Upper lobe of left lung (tissue), 6 donors: ENCODE results near the gene ACOXL. TPM values are rescaled to one million over a fixed set of nuclear protein-coding genes. Genes with fewer than 3 reads are reported as not detected.

ENCODE experiments used
- ATAC-seq, 2 donors: fragments of 200-7000 bp; cut with Tn5 transposase; one replicate each; pipeline ENCODE4 v1.9.1; 2022; ENCODE audit warnings: mild to moderate bottlenecking in 2 of 2, moderate library complexity in 2 of 2; ENCODE audit not compliant: low FRiP score in 2 of 2
- DNase-seq, 2 donors: peaks; one replicate each; pipeline ENCODE4 v3.0.0-alpha.2; 2019 to 2020
- H3K27ac ChIP-seq, 4 donors: fragments of 200-600 bp; sonication (generic); one replicate each; pipeline ENCODE4 v1.5.1; 2016 to 2019
- H3K27me3 ChIP-seq, 4 donors: fragments of 200-600 bp; sonication (generic); one replicate each; pipeline ENCODE4 v1.5.1; 2017 to 2019
- H3K36me3 ChIP-seq, 4 donors: fragments of 200-600 bp; sonication (generic); one replicate each; pipeline ENCODE4 v1.5.1; 2016 to 2019
- H3K4me1 ChIP-seq, 4 donors: fragments of 200-600 bp; sonication (generic); one replicate each; pipeline ENCODE4 v1.5.1; 2018 to 2019
- H3K4me3 ChIP-seq, 4 donors: fragments of 200-600 bp; sonication (generic); one replicate each; pipeline ENCODE4 v1.5.1; 2017 to 2019; ENCODE audit warnings: mild to moderate bottlenecking in 2 of 4, moderate library complexity in 1 of 4
- H3K9me3 ChIP-seq, 4 donors: fragments of 200-600 bp; sonication (generic); one replicate each; pipeline ENCODE4 v1.5.1; 2018 to 2019
- EP300 ChIP-seq, 4 donors: sonication (generic); formaldehyde crosslinking; IDR thresholded peaks; one replicate each; pipeline ENCODE4 v1.5.1; 2017; ENCODE audit warnings: antibody characterized with exemption in 4 of 4, control low read depth in 2 of 4
- POLR2A ChIP-seq, 4 donors: fragments of 450-650 bp; IDR thresholded peaks; one replicate each; pipeline ENCODE4 v1.5.1; 2016 to 2017; ENCODE audit warnings: antibody characterized with exemption in 4 of 4, mild to moderate bottlenecking in 2 of 4
- POLR2AphosphoS5 ChIP-seq, 2 donors: sonication (generic); formaldehyde crosslinking; IDR thresholded peaks; one replicate each; pipeline ENCODE4 v1.5.1; 2017; ENCODE audit warnings: antibody characterized with exemption in 2 of 2
- WGBS, 2 donors: methylation state at CpG; one replicate each; pipeline ENCODE4 v1.1.5; 2017 to 2018; 5-methylcytosine and 5-hydroxymethylcytosine counted together
- total RNA-seq, 6 donors: library from RNA; depleted of rRNA in 4 of 6; stranded (reverse); fragments of >200 nt in 4 of 6; gene quantifications; one replicate each; pipeline versions ENCODE4 v1.1.0 to v1.2.1, GENCODE V29; 2016 to 2021
- TF ChIP-seq, protein P1 (sequence below), 6 experiments: fragments of 450-650 bp in 4 of 6; fragments of 200-600 bp in 2 of 6; sonication (generic) in 2 of 6; IDR thresholded peaks; one replicate each; pipeline ENCODE4 v1.5.1; 2016 to 2019; ENCODE audit warnings: antibody characterized with exemption in 6 of 6
- donor health status: DM: no; HTN: no; CAD: no; lungs with moderate emphysema.
- donor health status: DM: no; HTN: yes; CAD: no; lungs with severe emphysema.

The ACOXL gene
- total RNA-seq, 6 donors from 2014 or later = 30.2 to 128 (median 38.0) TPM

DNA sequence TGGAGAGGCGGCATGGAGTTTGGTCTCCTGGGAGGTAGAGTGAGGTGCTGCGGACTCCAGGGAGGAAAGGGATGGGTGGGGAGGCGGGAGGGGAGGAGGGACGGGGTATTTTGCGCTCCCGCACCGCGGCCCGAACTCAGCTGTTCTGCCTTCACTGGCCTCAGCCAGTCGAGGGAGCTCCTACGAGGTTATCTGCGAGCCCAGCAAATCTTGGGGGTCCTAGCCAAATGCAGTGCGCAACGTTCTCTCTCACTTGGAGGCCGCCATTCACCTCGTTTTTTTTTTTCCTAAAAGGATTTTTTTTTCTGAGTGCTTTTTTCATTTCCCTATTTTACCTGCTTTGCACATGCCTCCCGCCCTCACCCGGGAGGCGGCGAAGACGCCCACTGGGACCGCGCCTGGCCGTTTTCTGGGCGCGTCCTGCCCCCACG, 387.5 kb downstream of the ACOXL start:
- Histone ChIP-seq H3K4me3 (peak overlapping the region; percentile 25 to 92 (median 78)), H3K9me3 (no peaks in the 10 kb centered on the region), H3K4me1 (peaks cover 27 to 60% (median 48%) of the 10 kb centered on the region in 4 donors), H3K36me3 (peaks cover 0 to 8% (median 6%) of the 10 kb centered on the region in 4 donors), H3K27ac (peak overlapping the region in 3 of 4 donors; percentile 40 to 86 (median 84)), H3K27me3 (peaks cover 0 to 20% (median 4%) of the 10 kb centered on the region in 4 donors)
- no peak for TF ChIP-seq POLR2A (IDR thresholded peaks at IDR 0.05)
- TF ChIP-seq, protein P1, sequence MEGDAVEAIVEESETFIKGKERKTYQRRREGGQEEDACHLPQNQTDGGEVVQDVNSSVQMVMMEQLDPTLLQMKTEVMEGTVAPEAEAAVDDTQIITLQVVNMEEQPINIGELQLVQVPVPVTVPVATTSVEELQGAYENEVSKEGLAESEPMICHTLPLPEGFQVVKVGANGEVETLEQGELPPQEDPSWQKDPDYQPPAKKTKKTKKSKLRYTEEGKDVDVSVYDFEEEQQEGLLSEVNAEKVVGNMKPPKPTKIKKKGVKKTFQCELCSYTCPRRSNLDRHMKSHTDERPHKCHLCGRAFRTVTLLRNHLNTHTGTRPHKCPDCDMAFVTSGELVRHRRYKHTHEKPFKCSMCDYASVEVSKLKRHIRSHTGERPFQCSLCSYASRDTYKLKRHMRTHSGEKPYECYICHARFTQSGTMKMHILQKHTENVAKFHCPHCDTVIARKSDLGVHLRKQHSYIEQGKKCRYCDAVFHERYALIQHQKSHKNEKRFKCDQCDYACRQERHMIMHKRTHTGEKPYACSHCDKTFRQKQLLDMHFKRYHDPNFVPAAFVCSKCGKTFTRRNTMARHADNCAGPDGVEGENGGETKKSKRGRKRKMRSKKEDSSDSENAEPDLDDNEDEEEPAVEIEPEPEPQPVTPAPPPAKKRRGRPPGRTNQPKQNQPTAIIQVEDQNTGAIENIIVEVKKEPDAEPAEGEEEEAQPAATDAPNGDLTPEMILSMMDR (IDR thresholded peaks at IDR 0.05) = no peak
- TF ChIP-seq EP300 (IDR thresholded peaks at IDR 0.05) = no peak
- no peak for TF ChIP-seq POLR2AphosphoS5 (IDR thresholded peaks at IDR 0.05)
- WGBS, 2 donors = 7 to 19% methylated on average over 18 to 21 of the region's 27 CpGs
- DNase-seq = peak; percentile 23 to 84
- ATAC-seq = no peak

DNA sequence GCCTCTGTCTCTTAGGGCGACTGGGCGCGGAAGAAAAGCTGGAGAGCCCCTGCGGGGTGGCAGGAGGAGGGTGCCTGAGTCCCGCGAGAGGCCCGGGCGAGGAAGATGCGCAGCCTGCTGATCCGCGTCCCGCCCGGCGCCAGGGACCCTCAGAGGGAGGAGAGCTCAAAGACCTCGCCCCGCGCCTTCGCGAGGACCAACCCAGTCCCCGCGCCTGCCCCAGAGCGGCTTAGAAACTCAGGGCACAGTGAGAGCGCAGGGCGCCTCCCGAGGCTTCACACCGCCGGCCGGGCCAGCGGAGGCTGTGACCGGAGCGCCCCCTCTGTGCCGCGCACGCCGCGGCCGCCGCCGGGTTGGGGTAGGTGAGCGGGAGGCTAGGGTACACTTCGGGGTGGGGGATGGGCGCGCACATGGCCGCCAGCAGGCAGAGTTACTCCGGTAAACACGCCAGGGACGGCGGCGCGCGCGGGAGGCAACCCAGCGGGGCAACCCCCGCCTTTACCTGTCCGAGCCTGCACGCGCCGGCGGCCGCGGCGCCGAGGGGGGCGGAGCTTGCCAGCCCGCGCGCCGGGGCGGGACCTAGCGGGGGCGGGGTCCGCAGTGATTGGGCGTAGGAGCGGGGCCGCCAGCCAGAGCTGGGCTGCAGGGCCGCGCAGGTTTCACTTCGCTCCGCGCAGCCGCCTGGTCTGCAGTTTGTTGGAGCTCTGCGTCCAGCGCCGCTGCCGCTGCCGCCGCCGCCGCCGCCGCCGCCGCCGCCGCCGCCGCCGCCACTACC, 388.1 kb downstream of the ACOXL start, which contains the start of gene BCL2L11:
Gene BCL2L11 (plus strand): TSS at position 662 of the 775 bp plus-strand sequence. CDS start 2,832 bp downstream, outside the sequence.
- Histone ChIP-seq H3K4me1 (peaks cover 27 to 60% (median 48%) of the 10 kb centered on the region in 4 donors), H3K36me3 (peaks cover 0 to 13% (median 6%) of the 10 kb centered on the region in 4 donors), H3K27ac (peak within 1 kb of the TSS; percentile 48 to 88 (median 85)), H3K4me3 (peak within 1 kb of the TSS; percentile 74 to 92 (median 78)), H3K9me3 (no peaks in the 10 kb centered on the region), H3K27me3 (peaks cover 0 to 20% (median 4%) of the 10 kb centered on the region in 4 donors)
- 1 to 2% methylated on average over 8 to 59 of the region's 98 CpGs for WGBS, 2 donors
- DNase-seq (peak; percentile 96 to 99), ATAC-seq (peak; percentile 85 to 88)
- TF ChIP-seq, protein P1 (IDR thresholded peaks at IDR 0.05) = peak in 3 of 6 experiments; percentile 5 to 24 (median 7)
- TF ChIP-seq POLR2AphosphoS5 (IDR thresholded peaks at IDR 0.05) (peak; percentile 58 to 89), EP300 (IDR thresholded peaks at IDR 0.05) (peak in 1 of 4 donors; percentile 27), POLR2A (IDR thresholded peaks at IDR 0.05) (peak in 3 of 4 donors; percentile 91 to 94 (median 94))

DNA sequence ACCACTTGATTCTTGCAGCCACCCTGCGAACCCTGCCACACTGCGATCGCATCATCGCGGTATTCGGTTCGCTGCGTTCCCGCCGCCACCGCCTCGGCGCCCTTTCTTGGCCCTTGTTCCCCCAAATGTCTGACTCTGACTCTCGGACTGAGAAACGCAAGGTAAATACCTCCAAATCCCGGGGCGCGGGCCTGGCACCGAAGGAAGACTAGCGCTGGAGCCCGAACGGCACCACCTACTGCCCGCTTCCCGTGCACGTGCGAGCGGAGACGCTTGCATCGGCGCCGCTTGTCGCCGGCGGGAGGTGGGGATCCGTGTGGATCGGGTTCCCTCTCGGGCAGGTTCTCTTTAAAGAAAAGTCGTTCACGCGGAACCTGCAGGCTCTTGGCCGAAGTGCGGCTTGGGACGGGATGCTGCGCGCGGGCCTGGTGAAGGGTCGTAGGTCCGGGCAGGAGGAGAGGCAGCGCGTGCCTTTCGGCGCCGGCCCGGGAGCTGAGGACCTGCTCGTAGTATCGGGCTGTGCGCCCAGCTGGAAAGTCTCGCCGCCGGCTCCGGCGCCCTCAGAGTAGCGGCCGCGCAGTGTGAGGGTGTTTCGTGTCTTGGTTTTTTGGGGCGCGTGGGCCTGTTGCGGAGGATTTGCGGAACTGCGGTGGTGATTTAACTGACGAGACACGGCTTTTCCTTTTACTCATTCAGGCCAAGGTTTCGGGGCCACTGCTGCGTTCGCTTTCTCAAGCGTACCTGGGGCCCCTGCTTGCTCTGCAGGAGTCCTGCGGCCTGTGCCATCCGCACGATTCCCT, 388.9 kb downstream of the ACOXL start:
- H3K4me3 ChIP-seq = peak overlapping the region; percentile 74 to 92 (median 78)
- WGBS, 2 donors = 1% methylated on average over 37 to 57 of the region's 80 CpGs
- ATAC-seq (peak in 1 of 2 donors; percentile 8), DNase-seq (peak; percentile 55 to 92)
- TF ChIP-seq, protein P1 (IDR thresholded peaks at IDR 0.05) = peak in 2 of 6 experiments; percentile 24 to 25
- TF ChIP-seq POLR2A (IDR thresholded peaks at IDR 0.05) (peak in 1 of 4 donors; percentile 11), EP300 (IDR thresholded peaks at IDR 0.05) (no peak), POLR2AphosphoS5 (IDR thresholded peaks at IDR 0.05) (peak in 1 of 2 donors; percentile 8)
- H3K4me1 ChIP-seq = peaks cover 27 to 60% (median 49%) of the 10 kb centered on the region in 4 donors
- peaks cover 0 to 19% (median 6%) of the 10 kb centered on the region in 4 donors for H3K36me3 ChIP-seq
- H3K27ac ChIP-seq = peak overlapping the region; percentile 48 to 88 (median 85)
- H3K27me3 ChIP-seq = peaks cover 0 to 20% (median 4%) of the 10 kb centered on the region in 4 donors
- H3K9me3 ChIP-seq = no peaks in the 10 kb centered on the region

DNA sequence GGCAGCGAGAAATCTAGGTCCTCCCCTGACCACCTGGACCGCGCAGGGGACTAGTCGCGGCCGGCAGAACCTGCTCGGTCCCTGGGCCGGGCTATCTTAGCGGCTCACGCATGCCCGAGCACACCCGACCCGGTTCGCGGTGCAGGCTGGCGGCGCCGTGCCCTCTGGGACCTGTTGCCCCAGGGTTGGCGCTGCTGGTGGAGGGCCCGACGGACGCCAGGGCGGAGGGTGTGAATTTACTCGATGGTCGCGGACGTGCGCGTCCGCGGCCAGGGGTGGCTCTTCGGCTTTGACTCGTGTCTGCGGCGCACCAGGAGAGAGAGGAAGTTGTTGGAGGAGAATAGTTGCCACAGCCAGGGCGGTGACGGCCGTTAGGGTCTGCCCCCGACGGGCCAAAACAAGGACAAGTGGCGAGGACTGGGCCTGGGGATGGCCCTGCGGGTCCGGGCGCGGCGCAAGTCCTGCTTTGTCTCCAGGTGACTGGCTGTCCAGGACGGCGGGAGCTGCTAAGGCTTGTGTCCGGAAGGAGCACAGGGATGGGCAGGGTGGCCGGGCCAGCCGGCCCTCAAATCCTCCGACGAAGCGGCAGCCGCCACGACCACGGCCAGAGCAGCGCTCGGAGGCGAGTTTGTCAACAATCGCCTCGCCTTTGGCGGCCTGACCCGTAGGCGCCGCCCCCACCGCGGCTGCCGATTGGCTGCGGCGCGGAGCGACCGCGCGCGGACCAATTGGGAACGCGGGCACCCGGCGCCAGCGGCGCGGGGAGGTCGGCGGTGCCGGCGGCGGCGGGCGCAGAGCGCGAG, 389.7 kb downstream of the ACOXL start:
- peak; percentile 90 to 99 for DNase-seq
- peak; percentile 50 to 86 for TF ChIP-seq POLR2AphosphoS5 (IDR thresholded peaks at IDR 0.05)
- no peak for TF ChIP-seq EP300 (IDR thresholded peaks at IDR 0.05)
- TF ChIP-seq POLR2A (IDR thresholded peaks at IDR 0.05) = peak in 2 of 4 donors; percentile 88 to 91
- Histone ChIP-seq H3K27ac (peak overlapping the region; percentile 48 to 88 (median 85)), H3K4me1 (peaks cover 23 to 57% (median 49%) of the 10 kb centered on the region in 4 donors), H3K9me3 (no peaks in the 10 kb centered on the region), H3K36me3 (peaks cover 0 to 26% (median 6%) of the 10 kb centered on the region in 4 donors), H3K4me3 (peak overlapping the region; percentile 41 to 92 (median 78)), H3K27me3 (peaks cover 0 to 20% (median 4%) of the 10 kb centered on the region in 4 donors)
- peak; percentile 83 to 90 for ATAC-seq
- WGBS, 2 donors = 2 to 3% methylated on average over 18 to 51 of the region's 93 CpGs
